Large intestine (tissue), 3 donors: ENCODE results near the gene MAML2. TPM values are rescaled to one million over a fixed set of nuclear protein-coding genes. Genes with fewer than 3 reads are reported as not detected.

Experiments
- DNase-seq, 2 donors: peaks; one replicate each; pipeline versions ENCODE4 v3.0.0 to v3.0.0-alpha.2; 2013
- H3K27ac ChIP-seq: one replicate; pipeline ENCODE4 v1.5.1; 2013; ENCODE audit warnings: low read length
- H3K27me3 ChIP-seq: 2 replicates; pipeline ENCODE4 v1.6.1; 2013; ENCODE audit warnings: low read length; ENCODE audit not compliant: control insufficient read depth, insufficient read depth
- H3K36me3 ChIP-seq: 2 replicates; pipeline ENCODE4 v1.6.1; 2013; ENCODE audit warnings: low read length; ENCODE audit not compliant: control insufficient read depth, insufficient read depth
- H3K4me1 ChIP-seq: one replicate; pipeline ENCODE4 v1.6.1; 2013; ENCODE audit warnings: low read length; ENCODE audit not compliant: control insufficient read depth, insufficient read depth
- H3K4me3 ChIP-seq: one replicate; pipeline ENCODE4 v1.5.1; 2013; ENCODE audit warnings: low read length
- H3K9me3 ChIP-seq: one replicate; pipeline ENCODE4 v1.6.1; 2013; ENCODE audit warnings: mild to moderate bottlenecking, low read depth, low read length, moderate library complexity; ENCODE audit not compliant: control insufficient read depth
- WGBS: methylation state at CpG from one replicate; pipeline ENCODE4 v1.1.5; 2013; ENCODE audit warnings: low lambda C conversion rate; ENCODE audit not compliant: insufficient coverage; 5-methylcytosine and 5-hydroxymethylcytosine counted together
- polyA plus RNA-seq: library from polyadenylated mRNA; unstranded; fragments of 120-200 nt; gene quantifications from one replicate; pipeline ENCODE4 v1.2.1, GENCODE V29; 2013

Gene MAML2
- polyA plus RNA-seq, 1 donor = 11.2 TPM

GRCh38 chr11:96132437-96132836 is 210.6 kb downstream of the MAML2 start:
- no peaks in the 10 kb centered on the region for H3K27me3 ChIP-seq
- peaks cover 10% of the 10 kb centered on the region for H3K4me1 ChIP-seq
- WGBS = no CpG with 5 or more reads among the region's 2 CpGs
- H3K4me3 ChIP-seq = no peak overlapping the region
- no peak overlapping the region for H3K27ac ChIP-seq
- no peaks in the 10 kb centered on the region for H3K36me3 ChIP-seq
- no peak for DNase-seq
- no peaks in the 10 kb centered on the region for H3K9me3 ChIP-seq

DNA sequence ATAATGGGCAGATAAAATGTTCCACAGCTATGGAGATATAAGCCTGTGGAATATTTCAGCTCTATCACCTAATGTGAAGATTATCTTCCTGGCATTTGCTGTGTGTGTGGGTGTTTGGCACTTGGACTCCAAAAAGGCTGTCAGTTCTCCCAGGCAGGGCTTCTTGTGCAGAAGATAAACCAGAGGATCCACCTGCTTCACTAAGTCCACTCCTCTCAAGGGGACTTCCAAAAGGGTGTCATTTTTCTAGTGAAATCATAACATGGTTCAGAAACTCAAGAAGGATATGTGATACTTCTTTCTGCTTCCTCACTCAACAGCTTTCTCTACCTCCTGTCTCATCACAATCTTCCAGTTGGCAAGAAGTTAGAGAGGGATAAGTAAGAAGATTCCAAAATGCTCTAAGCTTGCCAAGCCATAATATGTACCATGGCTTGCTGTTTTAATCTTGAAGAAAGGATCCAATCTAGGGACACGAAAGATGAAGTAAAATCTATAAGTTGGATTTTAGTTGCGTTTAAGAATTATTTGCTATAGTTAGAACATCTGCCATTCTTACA is 212.9 kb downstream of the MAML2 start:
- 100% methylated on average over 2 of the region's 2 CpGs for WGBS
- Histone ChIP-seq H3K27ac (no peak overlapping the region), H3K4me1 (peaks cover 14% of the 10 kb centered on the region), H3K4me3 (no peak overlapping the region), H3K27me3 (no peaks in the 10 kb centered on the region), H3K36me3 (no peaks in the 10 kb centered on the region), H3K9me3 (no peaks in the 10 kb centered on the region)
- DNase-seq = no peak

DNA sequence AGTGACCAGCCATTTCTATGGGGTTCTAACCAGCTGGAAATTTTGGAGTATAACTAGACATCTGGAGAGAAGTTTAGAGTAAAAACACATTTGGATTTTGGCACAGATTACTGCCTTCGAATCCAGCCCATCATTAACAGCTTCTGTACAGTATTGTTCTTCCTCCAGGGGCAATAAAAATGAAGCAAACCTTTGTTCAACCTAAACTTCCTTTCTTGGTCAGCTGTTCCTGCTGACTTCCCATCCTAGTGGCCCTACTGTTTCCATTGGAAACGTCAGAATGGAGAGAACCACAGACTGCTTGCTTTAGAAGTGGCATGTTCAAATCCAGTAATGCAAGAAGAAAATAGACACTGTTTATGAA is 215.4 kb downstream of the MAML2 start:
- H3K4me3 ChIP-seq = no peak overlapping the region
- no peaks in the 10 kb centered on the region for H3K36me3 ChIP-seq
- H3K9me3 ChIP-seq = no peaks in the 10 kb centered on the region
- no CpG with 5 or more reads among the region's 2 CpGs for WGBS
- H3K4me1 ChIP-seq = peaks cover 4% of the 10 kb centered on the region
- H3K27ac ChIP-seq = no peak overlapping the region
- no peak for DNase-seq
- no peaks in the 10 kb centered on the region for H3K27me3 ChIP-seq

- no peak for DNase-seq
- H3K4me1 ChIP-seq = peaks cover 4% of the 10 kb centered on the region
- 90% methylated on average over 2 of the region's 4 CpGs for WGBS
- H3K36me3 ChIP-seq = no peaks in the 10 kb centered on the region
- H3K27ac ChIP-seq = no peak overlapping the region
- no peaks in the 10 kb centered on the region for H3K27me3 ChIP-seq
- H3K4me3 ChIP-seq = no peak overlapping the region
- H3K9me3 ChIP-seq = no peaks in the 10 kb centered on the region
Measured at GRCh38 chr11:96126917-96127595, 215.9 kb downstream of the MAML2 start.

GRCh38 chr11:96125400-96125799 is 217.6 kb downstream of the MAML2 start:
- Histone ChIP-seq H3K36me3 (no peaks in the 10 kb centered on the region), H3K4me1 (peaks cover 4% of the 10 kb centered on the region), H3K27me3 (no peaks in the 10 kb centered on the region), H3K9me3 (no peaks in the 10 kb centered on the region), H3K27ac (no peak overlapping the region), H3K4me3 (no peak overlapping the region)
- WGBS = 40% methylated on average over 3 of the region's 7 CpGs
- DNase-seq = peak; percentile 33 to 43

GRCh38 chr11:96124155-96124554 is 218.8 kb downstream of the MAML2 start:
- Histone ChIP-seq H3K27ac (no peak overlapping the region), H3K9me3 (no peaks in the 10 kb centered on the region), H3K36me3 (no peaks in the 10 kb centered on the region), H3K4me3 (no peak overlapping the region), H3K4me1 (peaks cover 4% of the 10 kb centered on the region), H3K27me3 (no peaks in the 10 kb centered on the region)
- no CpG with 5 or more reads among the region's 2 CpGs for WGBS
- DNase-seq = no peak

GRCh38 chr11:96123301-96123700 is 219.7 kb downstream of the MAML2 start:
- no peak for DNase-seq
- WGBS = no CpG with 5 or more reads among the region's 5 CpGs
- Histone ChIP-seq H3K27me3 (no peaks in the 10 kb centered on the region), H3K27ac (no peak overlapping the region), H3K4me1 (peaks cover 4% of the 10 kb centered on the region), H3K9me3 (no peaks in the 10 kb centered on the region), H3K4me3 (no peak overlapping the region), H3K36me3 (no peaks in the 10 kb centered on the region)

GRCh38 chr11:96122601-96123074 is 220.4 kb downstream of the MAML2 start:
- Histone ChIP-seq H3K27ac (no peak overlapping the region), H3K4me1 (peaks cover 4% of the 10 kb centered on the region), H3K36me3 (no peaks in the 10 kb centered on the region), H3K9me3 (no peaks in the 10 kb centered on the region), H3K4me3 (no peak overlapping the region), H3K27me3 (no peaks in the 10 kb centered on the region)
- WGBS = no CpG with 5 or more reads among the region's 2 CpGs
- DNase-seq = no peak

DNA sequence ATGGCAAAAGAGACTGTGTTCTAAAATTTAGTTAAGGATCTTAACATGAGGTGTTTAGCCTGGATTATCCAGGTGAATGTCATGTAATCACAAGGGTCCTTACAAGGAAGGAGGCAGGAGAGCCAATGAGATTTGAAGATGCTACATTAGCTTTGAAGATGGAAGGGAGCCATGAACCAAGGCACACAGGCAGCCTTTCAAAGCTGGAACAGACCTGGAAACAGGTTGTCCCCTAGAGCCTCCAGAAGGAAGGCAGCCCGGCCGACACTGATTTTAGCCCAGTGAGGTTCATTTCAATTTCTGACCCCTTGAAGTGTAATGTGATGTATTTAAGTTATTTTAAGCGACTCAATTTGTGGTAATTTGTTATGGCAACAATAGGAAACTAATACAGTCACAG is 223.8 kb downstream of the MAML2 start:
- Histone ChIP-seq H3K27ac (no peak overlapping the region), H3K36me3 (no peaks in the 10 kb centered on the region), H3K27me3 (no peaks in the 10 kb centered on the region), H3K9me3 (no peaks in the 10 kb centered on the region), H3K4me3 (no peak overlapping the region), H3K4me1 (no peaks in the 10 kb centered on the region)
- no peak for DNase-seq
- no CpG with 5 or more reads among the region's 3 CpGs for WGBS

- Histone ChIP-seq H3K27ac (no peak overlapping the region), H3K27me3 (no peaks in the 10 kb centered on the region), H3K4me3 (no peak overlapping the region), H3K4me1 (no peaks in the 10 kb centered on the region), H3K36me3 (no peaks in the 10 kb centered on the region), H3K9me3 (no peaks in the 10 kb centered on the region)
- WGBS = no CpG with 5 or more reads among the region's 3 CpGs
- DNase-seq = no peak
Measured at GRCh38 chr11:96116376-96116775, 226.6 kb downstream of the MAML2 start.
